Kidney epithelial cell (primary cell): ENCODE results near the gene SUPT3H. TPM values are rescaled to one million over a fixed set of nuclear protein-coding genes. Genes with fewer than 3 reads are reported as not detected.

Experiments used
- DNase-seq: peaks from one replicate; pipeline ENCODE4 v3.0.0-alpha.2; 2010; ENCODE audit warnings: low read depth
- H3K27me3 ChIP-seq: 2 replicates; pipeline ENCODE4 v1.6.0; 2011; ENCODE audit warnings: low read length; ENCODE audit not compliant: control insufficient read depth, insufficient read depth
- H3K36me3 ChIP-seq: 2 replicates; pipeline ENCODE4 v1.5.1; 2011; ENCODE audit warnings: low read length; ENCODE audit not compliant: control insufficient read depth, insufficient read depth
- H3K4me3 ChIP-seq: 2 replicates; pipeline ENCODE4 v1.5.1; 2011; ENCODE audit warnings: low read depth, mild to moderate bottlenecking, control low read depth, low read length
- total RNA-seq: library from RNA; depleted of rRNA; stranded (reverse); fragments of >200 nt; gene quantifications from 2 replicates; pipeline ENCODE4 v1.2.3, GENCODE V29; 2015
- TF ChIP-seq, protein P1 (sequence below): IDR thresholded peaks from 2 replicates; pipeline ENCODE4 v1.5.1; 2011; ENCODE audit warnings: mild to moderate bottlenecking, moderate library complexity, low read length, control low read depth, inconsistent platforms; ENCODE audit not compliant: insufficient read depth, poor library complexity, severe bottlenecking

SUPT3H gene
- total RNA-seq, 1 donor from 2014 or later, result 18.3 TPM

DNA sequence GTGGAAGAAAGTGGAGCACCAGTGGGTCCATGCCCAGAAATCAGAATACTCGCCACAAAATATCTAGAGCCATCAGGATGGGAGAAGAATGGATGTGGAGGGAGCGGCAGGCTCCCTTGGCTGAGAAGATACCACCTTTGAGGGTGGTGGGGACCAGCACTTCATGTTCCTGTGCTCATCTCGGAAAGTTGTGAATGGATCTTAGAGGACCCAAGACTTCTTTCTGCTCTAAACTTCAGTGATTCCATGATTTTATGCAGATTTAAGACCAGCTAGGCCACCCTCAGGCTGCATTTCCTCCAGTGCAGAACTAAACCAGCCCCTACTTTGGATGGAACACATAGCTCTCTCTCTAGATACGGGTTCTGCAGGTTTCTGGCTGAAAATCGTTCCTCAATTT lies 573.7 kb downstream of the SUPT3H start:
- no peaks in the 10 kb centered on the region for H3K36me3 ChIP-seq
- no peak overlapping the region for H3K4me3 ChIP-seq
- no peaks in the 10 kb centered on the region for H3K27me3 ChIP-seq
- TF ChIP-seq, protein P1, sequence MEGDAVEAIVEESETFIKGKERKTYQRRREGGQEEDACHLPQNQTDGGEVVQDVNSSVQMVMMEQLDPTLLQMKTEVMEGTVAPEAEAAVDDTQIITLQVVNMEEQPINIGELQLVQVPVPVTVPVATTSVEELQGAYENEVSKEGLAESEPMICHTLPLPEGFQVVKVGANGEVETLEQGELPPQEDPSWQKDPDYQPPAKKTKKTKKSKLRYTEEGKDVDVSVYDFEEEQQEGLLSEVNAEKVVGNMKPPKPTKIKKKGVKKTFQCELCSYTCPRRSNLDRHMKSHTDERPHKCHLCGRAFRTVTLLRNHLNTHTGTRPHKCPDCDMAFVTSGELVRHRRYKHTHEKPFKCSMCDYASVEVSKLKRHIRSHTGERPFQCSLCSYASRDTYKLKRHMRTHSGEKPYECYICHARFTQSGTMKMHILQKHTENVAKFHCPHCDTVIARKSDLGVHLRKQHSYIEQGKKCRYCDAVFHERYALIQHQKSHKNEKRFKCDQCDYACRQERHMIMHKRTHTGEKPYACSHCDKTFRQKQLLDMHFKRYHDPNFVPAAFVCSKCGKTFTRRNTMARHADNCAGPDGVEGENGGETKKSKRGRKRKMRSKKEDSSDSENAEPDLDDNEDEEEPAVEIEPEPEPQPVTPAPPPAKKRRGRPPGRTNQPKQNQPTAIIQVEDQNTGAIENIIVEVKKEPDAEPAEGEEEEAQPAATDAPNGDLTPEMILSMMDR, result no peak
- no peak for DNase-seq

DNA sequence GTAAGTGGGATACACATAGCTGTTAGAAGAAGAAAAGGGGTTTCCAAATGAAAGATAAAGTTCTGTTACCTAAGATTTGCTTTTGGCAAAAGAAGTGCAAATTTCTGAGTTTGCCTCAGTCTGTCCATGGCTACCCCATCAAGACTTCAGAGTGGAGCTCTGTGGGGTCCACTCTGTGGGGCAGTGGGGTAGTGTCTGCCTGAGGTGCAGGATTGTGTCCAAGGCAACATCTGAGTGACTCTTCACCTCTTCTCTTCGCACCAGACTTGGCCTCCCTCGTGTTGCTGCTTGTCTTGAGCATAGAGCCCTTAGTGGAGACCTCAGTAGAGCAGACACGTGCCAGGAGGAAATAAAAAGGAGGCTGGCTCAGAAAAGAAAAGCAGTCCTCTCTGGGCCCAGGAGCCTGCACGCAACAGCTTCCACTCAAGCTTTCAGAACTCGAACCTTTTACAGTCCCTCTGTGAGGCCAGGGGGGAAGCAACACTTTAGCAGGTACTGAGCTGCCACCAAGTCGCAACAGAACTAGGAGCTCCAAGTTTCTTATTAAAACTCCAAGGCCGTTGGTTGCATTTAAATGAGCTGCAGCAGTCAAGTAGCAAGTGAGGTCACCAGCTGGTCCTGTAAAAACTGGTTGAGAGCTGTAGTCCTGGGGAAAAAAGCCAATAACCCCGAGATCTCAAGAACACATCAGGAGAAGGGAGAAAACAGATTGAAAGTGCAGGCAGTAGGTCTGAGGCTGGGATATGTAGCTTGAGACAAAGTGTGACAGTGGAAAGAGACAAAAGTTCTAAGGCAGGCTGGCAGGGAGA lies 576.7 kb downstream of the SUPT3H start:
- no peak for DNase-seq
- Histone ChIP-seq H3K27me3 (no peaks in the 10 kb centered on the region), H3K36me3 (no peaks in the 10 kb centered on the region), H3K4me3 (no peak overlapping the region)
- TF ChIP-seq, protein P1, result no peak

DNA sequence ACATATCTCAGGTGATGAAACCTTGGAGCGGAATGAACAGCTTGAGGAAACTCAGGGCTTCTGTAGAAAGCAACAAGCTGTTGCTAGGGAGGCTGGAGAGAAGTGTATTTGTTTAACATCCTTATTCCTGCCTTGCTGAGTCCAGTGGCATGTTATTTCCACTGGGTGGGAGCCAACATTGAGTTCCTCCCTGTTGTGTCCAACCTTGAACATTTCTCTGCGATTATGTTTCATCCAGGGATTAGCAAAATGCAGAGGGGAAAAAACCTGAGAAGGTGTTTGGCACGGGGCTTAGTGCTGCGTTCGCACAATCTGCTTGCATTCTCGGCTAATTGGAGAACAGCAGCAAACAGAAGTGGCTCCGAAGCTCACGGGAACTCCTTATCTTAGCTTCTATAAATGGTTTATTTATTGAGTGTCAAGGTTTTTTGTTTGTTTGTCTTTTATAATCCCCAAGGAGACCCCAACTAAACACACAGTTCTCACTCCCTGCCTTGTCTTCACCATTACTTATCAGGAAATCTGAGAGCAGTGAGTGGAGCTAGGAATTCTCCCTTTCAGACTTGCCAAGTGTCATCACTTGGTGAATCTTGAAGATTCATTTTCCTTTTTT lies 577.5 kb downstream of the SUPT3H start:
- TF ChIP-seq, protein P1, result no peak
- Histone ChIP-seq H3K27me3 (no peaks in the 10 kb centered on the region), H3K4me3 (no peak overlapping the region), H3K36me3 (no peaks in the 10 kb centered on the region)
- peak; percentile 31 for DNase-seq

DNA sequence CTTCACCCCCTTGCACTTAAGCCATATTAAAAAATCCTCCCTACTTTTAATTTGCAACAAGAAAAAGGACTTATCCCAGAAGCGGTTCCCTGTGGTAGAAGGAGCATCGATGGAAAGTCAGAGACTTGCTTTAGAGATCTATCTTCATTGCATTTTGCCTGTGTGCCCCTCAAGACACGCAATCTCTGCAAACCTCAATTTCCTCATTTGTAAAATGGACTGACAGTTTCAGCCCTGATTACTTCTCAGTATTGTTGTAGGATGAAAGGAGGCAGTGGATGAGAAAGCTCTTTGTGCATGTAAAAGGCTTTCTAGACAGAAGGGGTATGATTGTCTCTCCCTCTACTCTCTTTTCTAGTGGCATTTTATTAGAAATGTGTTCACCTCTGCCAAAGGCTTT lies 580.0 kb downstream of the SUPT3H start:
- H3K36me3 ChIP-seq, result no peaks in the 10 kb centered on the region

DNA sequence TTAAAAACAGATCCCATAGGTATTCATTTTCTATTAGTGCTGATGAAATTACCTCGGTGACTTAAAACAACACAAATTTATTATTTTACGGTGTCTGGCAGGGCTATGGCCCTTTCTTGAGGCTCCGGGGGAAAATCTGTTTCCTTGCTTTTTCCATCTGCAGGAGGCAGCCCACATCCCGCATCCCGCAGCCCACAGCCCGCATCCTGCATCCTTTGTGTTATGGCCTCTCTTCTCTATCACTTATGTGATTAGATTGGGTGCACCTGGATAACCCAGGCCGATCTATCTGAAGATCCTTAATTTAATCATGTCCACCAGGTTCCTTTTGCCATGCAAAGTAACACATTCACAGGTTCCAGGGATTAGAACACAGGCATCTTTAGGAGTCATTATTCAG lies 582.4 kb downstream of the SUPT3H start:
- TF ChIP-seq, protein P1, result no peak

More for the DNA sequence above, 580.0 kb downstream of the SUPT3H start:
- no peaks in the 10 kb centered on the region for H3K27me3 ChIP-seq
- no peak overlapping the region for H3K4me3 ChIP-seq
- TF ChIP-seq, protein P1, result no peak
- no peak for DNase-seq

DNA sequence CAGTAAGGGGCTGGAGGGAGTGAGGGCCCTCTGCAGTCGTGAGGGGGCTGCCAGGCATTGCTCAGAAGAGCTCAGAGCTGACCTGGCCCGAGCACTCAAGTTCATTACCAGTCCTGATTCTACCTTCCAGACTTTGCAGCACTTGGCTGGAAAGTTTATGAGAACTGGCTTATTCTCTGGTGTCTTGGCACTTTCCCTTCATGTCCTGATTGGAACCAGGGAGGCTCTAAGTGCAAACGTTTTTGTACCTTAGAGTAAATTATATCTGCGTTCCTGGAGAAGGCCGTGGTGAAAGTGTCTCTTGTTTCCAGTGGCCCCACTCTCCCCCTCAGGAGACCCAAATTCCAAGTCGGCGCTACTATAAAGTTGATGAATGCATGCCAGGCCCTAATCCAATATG lies 587.9 kb downstream of the SUPT3H start:
- no peak overlapping the region for H3K4me3 ChIP-seq
- no peaks in the 10 kb centered on the region for H3K27me3 ChIP-seq
- TF ChIP-seq, protein P1, result no peak
- no peaks in the 10 kb centered on the region for H3K36me3 ChIP-seq
- DNase-seq, result no peak

More for the DNA sequence above, 582.4 kb downstream of the SUPT3H start:
- no peaks in the 10 kb centered on the region for H3K27me3 ChIP-seq
- H3K36me3 ChIP-seq, result no peaks in the 10 kb centered on the region
- H3K4me3 ChIP-seq, result no peak overlapping the region
- DNase-seq, result no peak
